NK-92 (cell line): ENCODE results near the gene ADGRF4.

ENCODE experiments used
- DNase-seq: peaks from one replicate; lab custom pipeline; 2025; ENCODE audit not compliant: unreplicated experiment; lab: John Stamatoyannopoulos, UW

Gene ADGRF4

GRCh38 chr6:47698342-47698787, at the start of gene ADGRF4:
TSS of gene ADGRF4 (plus strand) at chr6:47698580. CDS start at chr6:47707246, 8,666 bp downstream.
- no peak for DNase-seq

- no peak for DNase-seq
Observed at GRCh38 chr6:47650553-47651432, 47.6 kb upstream of the ADGRF4 start.

- DNase-seq = no peak
Observed at GRCh38 chr6:47651505-47651944, 46.9 kb upstream of the ADGRF4 start.

GRCh38 chr6:47653706-47654105, 44.7 kb upstream of the ADGRF4 start:
- DNase-seq = no peak

GRCh38 chr6:47654255-47654654, 44.1 kb upstream of the ADGRF4 start:
- DNase-seq = no peak

- no peak for DNase-seq
Observed at GRCh38 chr6:47655719-47656595, 42.4 kb upstream of the ADGRF4 start.

GRCh38 chr6:47661960-47662359, 36.4 kb upstream of the ADGRF4 start:
- no peak for DNase-seq

- no peak for DNase-seq
Observed at GRCh38 chr6:47663462-47664216, 34.7 kb upstream of the ADGRF4 start.

- DNase-seq = no peak
Observed at GRCh38 chr6:47665112-47665511, 33.3 kb upstream of the ADGRF4 start.

GRCh38 chr6:47669684-47670513, 28.5 kb upstream of the ADGRF4 start:
- no peak for DNase-seq

- DNase-seq = no peak
Observed at GRCh38 chr6:47670851-47671250, 27.5 kb upstream of the ADGRF4 start.

- DNase-seq = no peak
Observed at GRCh38 chr6:47671777-47672176, 26.6 kb upstream of the ADGRF4 start.

GRCh38 chr6:47672816-47673215, 25.6 kb upstream of the ADGRF4 start:
- no peak for DNase-seq

- no peak for DNase-seq
Observed at GRCh38 chr6:47674673-47675072, 23.7 kb upstream of the ADGRF4 start.

- no peak for DNase-seq
Observed at GRCh38 chr6:47677381-47678100, 20.8 kb upstream of the ADGRF4 start.

- DNase-seq = no peak
Observed at GRCh38 chr6:47678739-47679138, 19.6 kb upstream of the ADGRF4 start.

GRCh38 chr6:47679322-47679906, 19.0 kb upstream of the ADGRF4 start:
- DNase-seq = no peak

GRCh38 chr6:47680051-47680450, 18.3 kb upstream of the ADGRF4 start:
- DNase-seq = no peak

GRCh38 chr6:47680724-47681123, 17.7 kb upstream of the ADGRF4 start:
- DNase-seq = no peak
